GM13977 (cell line): ENCODE measurements around the gene COL6A3.
"Not testable (repeated sequence)": the region's sequence is repeated elsewhere in the genome, so short reads cannot be mapped to it uniquely, and the experiment has no call there.

Source experiments
- DNase-seq: peaks from one replicate; pipeline ENCODE4 v3.0.0; 2012; ENCODE audit warnings: low spot score
- CTCF ChIP-seq: IDR thresholded peaks from 2 replicates; pipeline ENCODE4 v1.5.1; 2012; ENCODE audit warnings: mild to moderate bottlenecking, control low read depth; ENCODE audit not compliant: insufficient read depth; ENCODE audit errors: extremely low read depth, missing control alignments
- in situ Hi-C: fragments of 300-500 bp; cut with MboI; formaldehyde crosslinking; loops from one replicate; pipeline ENCODE4 v1.12.0; 2022; ENCODE audit warnings: low sequenced_read_pairs, low pct_unique_long_range_greater_than_20kb, mixed read lengths, inconsistent platforms; ENCODE audit not compliant: unreplicated experiment

The COL6A3 gene

DNA sequence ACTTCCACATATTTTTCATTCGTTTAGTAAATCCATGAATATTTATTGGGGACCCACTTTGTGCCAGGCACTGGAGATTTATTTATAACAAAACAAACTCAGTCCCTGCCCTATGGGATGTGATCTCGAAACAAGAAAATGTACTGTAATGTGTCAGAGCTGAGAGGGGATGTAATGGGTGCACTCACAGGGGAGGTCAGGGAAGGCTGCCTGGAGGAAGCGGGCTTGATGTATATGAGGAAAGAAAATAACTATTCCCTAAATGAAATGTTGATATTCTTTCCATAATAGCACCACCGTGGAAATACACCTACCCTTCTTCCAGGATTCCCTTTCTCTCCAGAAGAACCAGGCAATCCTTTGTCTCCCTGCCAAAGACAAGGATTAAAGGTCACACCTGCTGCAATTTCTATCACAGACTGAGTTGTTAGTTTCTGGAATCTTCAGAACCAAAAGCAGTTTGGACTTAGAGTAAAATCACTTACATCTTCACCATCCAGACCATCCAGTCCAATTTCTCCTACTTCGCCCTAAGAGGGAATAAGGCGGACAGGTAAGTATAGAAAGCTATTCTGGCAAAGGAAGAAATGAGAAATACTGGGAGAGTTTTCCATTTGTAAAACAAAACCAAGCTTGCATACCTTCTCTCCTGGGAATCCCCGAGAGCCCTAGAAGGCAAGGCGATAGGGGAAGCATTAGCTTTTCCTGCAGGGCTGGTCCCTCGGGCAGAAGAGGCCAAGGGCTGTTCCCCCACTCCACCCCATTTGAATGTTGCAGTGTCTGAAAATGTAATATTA lies 55.0 kb downstream of the COL6A3 start:
- in situ Hi-C loops: no loop called here
- DNase-seq: no peak
- TF ChIP-seq CTCF: no peak

- no peak for TF ChIP-seq CTCF
- DNase-seq: no peak
- in situ Hi-C loops: no loop called here
Measured at GRCh38 chr2:237355701-237356100, 58.3 kb downstream of the COL6A3 start.

- TF ChIP-seq CTCF: no peak
- in situ Hi-C loops: no loop called here
- DNase-seq: no peak
Measured at GRCh38 chr2:237354892-237355291, 59.1 kb downstream of the COL6A3 start.

DNA sequence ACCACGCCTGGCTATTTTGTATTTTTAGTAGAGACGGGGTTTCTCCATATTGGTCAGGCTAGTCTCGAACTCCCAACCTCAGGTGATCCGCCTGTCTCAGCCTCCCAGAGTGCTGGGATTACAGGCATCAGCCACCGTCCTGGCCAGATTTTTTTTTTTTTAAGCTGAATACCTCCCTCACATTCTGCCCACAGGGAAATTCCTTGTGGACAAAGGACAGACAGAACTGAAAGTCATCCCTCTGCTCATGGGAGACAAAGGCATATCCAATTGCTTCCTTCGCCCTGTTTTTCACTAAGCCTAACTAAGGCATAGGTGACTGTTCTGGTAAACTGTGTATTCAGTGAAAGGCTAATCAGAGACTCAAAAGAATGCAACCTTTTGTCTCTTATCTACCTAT lies 59.8 kb downstream of the COL6A3 start:
- DNase-seq, in situ Hi-C loops: not testable (repeated sequence)

DNA sequence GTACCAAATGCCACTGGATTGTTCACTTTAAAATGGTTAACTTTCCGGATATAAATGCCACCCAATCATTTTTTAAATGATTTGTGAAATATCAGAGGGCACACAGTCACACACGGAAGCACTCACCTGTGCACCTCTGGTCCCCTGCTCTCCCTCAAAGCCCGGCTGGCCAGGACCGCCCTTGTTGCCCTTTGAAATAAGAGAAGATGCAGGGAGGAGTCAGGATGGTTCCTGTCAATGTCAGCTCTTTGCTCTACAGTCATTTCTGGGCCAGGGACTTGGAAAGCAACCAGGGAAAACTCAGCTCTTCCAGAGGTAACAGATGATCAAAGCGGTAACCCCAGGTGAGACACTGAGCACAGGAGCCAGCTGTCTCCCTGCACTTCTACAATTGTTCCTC lies 60.7 kb downstream of the COL6A3 start:
- TF ChIP-seq CTCF: no peak
- in situ Hi-C loops: no loop called here
- no peak for DNase-seq

DNA sequence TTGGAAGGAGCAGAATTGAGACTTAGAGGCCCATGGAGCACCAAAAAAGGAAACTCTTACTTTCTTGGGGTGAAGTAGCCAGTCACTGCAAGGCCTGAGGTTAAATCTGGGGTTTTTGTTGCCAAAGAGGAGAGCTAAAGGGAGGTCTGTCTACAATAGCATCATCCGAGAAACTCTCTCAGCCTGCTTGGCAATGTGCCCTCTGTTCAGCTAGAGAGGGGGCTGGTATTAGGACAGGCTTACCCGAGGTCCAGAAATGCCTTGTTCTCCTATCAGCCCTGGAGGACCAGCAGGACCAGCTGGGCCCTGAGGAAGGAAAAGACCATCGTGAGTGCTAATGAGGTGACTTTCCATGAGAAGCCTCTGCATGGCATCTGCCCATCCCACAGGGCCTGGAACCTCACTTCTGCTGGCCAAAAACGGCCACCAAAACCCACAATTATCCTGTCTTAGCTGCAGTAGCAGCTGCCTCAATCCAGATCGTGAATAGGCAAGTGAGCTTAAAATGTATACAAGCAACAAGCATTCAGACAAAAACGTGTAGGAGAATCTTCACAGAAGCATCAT lies 61.6 kb downstream of the COL6A3 start:
- in situ Hi-C loops: no loop called here
- TF ChIP-seq CTCF: no peak

DNA sequence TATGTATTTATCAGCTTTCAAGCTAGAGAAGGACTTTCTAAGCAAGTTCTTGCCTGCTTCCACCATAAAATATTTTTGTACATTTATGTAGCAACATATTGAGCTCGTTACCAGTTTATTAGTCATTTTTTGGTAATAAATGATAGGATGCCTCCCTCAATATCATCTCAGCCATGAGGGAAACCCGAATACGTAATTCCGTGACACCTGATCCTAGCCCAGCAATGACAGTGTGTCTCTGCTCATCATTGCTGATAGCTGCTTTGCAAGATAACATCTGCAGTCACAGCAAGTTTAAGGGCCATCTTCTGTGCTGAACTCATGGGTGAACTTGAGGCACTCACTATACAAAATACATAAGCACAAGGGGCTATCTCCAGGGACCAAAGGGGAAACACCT lies 62.2 kb downstream of the COL6A3 start:
- TF ChIP-seq CTCF: no peak
- DNase-seq: no peak
- in situ Hi-C loops: no loop called here

More for the DNA sequence above, 61.6 kb downstream of the COL6A3 start:
- no peak for DNase-seq
